Activated naive CD4-positive, alpha-beta T cell treated with anti-CD3 and anti-CD28 coated beads for 36 hours (primary cell): ENCODE results near the gene LCK. TPM values are rescaled to one million over a fixed set of nuclear protein-coding genes. Genes with fewer than 3 reads are reported as not detected.

ENCODE experiments used
- CTCF ChIA-PET: fragments of 350-600 bp; sonication (Branson Sonifier 250); formaldehyde crosslinking; loops from one replicate; lab custom pipeline; 2021; ENCODE audit warnings: antibody characterized with exemption; lab: Charles Lee
- DNase-seq: peaks from one replicate; pipeline ENCODE4 v3.0.0-alpha.2; 2020
- H3K27ac Mint-ChIP-seq: one replicate; pipeline ENCODE4 v1.8.0; 2021; ENCODE audit warnings: mild to moderate bottlenecking, mixed read lengths
- H3K27me3 Mint-ChIP-seq: one replicate; pipeline ENCODE4 v1.8.0; 2021; ENCODE audit warnings: low read depth, mixed read lengths
- H3K36me3 Mint-ChIP-seq: one replicate; pipeline ENCODE4 v1.8.0; 2021; ENCODE audit warnings: low read depth, mixed read lengths
- H3K4me1 Mint-ChIP-seq: one replicate; pipeline ENCODE4 v1.8.0; 2021; ENCODE audit warnings: low read depth, mixed read lengths
- H3K4me3 Mint-ChIP-seq: one replicate; pipeline ENCODE4 v1.8.0; 2021; ENCODE audit warnings: mild to moderate bottlenecking, moderate library complexity, mixed read lengths
- H3K9me3 Mint-ChIP-seq: one replicate; pipeline ENCODE4 v1.8.0; 2021; ENCODE audit warnings: mixed read lengths
- intact Hi-C: fragments of 100-400 bp; cut with micrococcal nuclease; formaldehyde crosslinking; loops from one replicate; pipeline ENCODE4 v1.15.1; 2023
- total RNA-seq, 2 experiments: library from RNA; stranded (reverse); gene quantifications; one replicate each; pipeline ENCODE4 v1.2.3, GENCODE V29; 2021

Gene LCK
- total RNA-seq, 2 experiments from 2014 or later = 156 to 164 TPM

DNA sequence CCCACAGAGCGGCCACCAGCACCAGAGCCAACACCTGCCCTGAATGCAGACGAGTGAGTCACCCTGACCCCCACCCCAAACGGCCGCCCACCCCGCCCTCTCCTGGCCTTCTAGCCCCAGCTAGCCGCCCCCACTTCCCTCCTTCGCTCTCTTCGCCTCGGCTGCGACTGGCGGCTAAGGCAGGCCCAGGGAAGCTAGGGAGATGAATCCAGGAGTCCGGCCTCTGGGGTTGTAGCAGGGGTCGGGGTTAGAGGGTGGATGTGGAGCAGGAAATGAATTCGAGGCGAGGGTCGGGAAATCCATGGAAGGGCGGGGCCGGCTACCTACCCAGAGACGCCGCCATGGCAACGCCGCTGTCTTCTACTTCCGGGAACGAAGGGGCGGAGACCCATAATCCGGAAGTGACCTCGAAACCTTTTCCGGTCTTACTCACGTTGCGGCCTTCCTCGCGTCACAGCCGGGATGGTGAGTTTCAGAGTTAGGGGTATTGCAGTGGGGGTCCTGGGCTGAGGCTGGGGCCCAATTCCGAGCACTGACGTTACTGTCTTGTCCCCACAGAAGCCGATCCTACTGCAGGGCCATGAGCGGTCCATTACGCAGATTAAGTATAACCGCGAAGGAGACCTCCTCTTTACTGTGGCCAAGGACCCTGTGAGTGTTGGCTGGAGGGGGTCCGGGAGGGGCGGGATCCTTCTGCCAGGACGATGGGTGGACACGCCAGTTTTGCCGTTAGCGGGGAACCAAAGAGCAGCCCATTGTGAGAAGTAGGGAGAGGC lies 28.9 kb upstream of the LCK start, which contains the start of the genes EIF3I and TMEM234:
TSS of gene EIF3I (plus strand) at position 428 of the 776 bp plus-strand sequence. CDS start at position 463, 35 bp downstream.
TSS of gene TMEM234 (minus strand) at position 374 of the 776 bp plus-strand sequence. CDS start at position 343, 31 bp downstream.
- peaks cover 35% of the 10 kb centered on the region for H3K4me1 Mint-ChIP-seq
- H3K36me3 Mint-ChIP-seq = peaks cover 14% of the 10 kb centered on the region
- H3K27me3 Mint-ChIP-seq = no peaks in the 10 kb centered on the region
- intact Hi-C loops = loop anchor here (1.0 to 5.0 kb wide), 6 partner anchors 19 to 130 kb away; partner anchors contain the start of genes CCDC28B and TXLNA
- H3K9me3 Mint-ChIP-seq = no peaks in the 10 kb centered on the region
- DNase-seq = peak; percentile 96
- H3K4me3 Mint-ChIP-seq = peak within 1 kb of the TSS; percentile 95
- peak within 1 kb of the TSS; percentile 97 for H3K27ac Mint-ChIP-seq
- CTCF ChIA-PET = interaction anchor here (1.8 to 1.9 kb wide), 2 partner anchors 26 to 28 kb away, joined by 5 to 8 read pairs; partner anchors contain the start of gene LCK

DNA sequence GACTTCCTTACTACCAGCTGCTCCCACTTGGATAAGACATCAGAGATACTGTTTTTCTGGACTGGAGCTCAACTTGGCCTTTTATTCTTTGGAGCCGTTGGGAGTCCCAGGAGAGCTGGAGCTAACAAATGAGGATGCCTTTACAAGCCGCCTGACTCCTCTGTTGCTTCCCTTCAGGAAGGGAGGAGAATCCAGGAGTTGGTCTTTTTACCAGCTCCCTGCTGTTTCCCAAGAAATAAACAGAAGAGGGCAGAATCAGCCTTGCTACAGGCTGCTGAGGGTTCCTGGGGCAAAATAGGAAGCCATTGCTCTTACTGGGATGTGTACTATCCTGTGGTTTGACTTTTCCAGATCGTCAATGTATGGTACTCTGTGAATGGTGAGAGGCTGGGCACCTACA lies 27.4 kb upstream of the LCK start:
- H3K4me1 Mint-ChIP-seq = peaks cover 38% of the 10 kb centered on the region
- peak overlapping the region; percentile 95 for H3K4me3 Mint-ChIP-seq
- CTCF ChIA-PET = interaction anchor here (0.6 to 1.9 kb wide), 10 partner anchors 8 to 728 kb away, joined by 3 to 8 read pairs (median 4); partner anchors contain the start of gene LCK
- H3K27me3 Mint-ChIP-seq = no peaks in the 10 kb centered on the region
- peak overlapping the region; percentile 97 for H3K27ac Mint-ChIP-seq
- no peaks in the 10 kb centered on the region for H3K9me3 Mint-ChIP-seq
- DNase-seq = no peak
- intact Hi-C loops = loop anchor here (2.0 to 5.0 kb wide), 3 partner anchors 23 to 129 kb away; partner anchors contain the start of gene CCDC28B
- peaks cover 27% of the 10 kb centered on the region for H3K36me3 Mint-ChIP-seq

GRCh38 chr1:32224285-32224684 lies 26.8 kb upstream of the LCK start:
- Mint-ChIP-seq H3K36me3 (peaks cover 33% of the 10 kb centered on the region), H3K4me3 (peak overlapping the region; percentile 49), H3K9me3 (no peaks in the 10 kb centered on the region), H3K4me1 (peaks cover 38% of the 10 kb centered on the region), H3K27me3 (no peaks in the 10 kb centered on the region), H3K27ac (peak overlapping the region; percentile 46)
- CTCF ChIA-PET = interaction anchor here (1.0 to 1.8 kb wide), 5 partner anchors 9 to 26 kb away, joined by 4 to 6 read pairs (median 5); partner anchors contain the start of gene LCK
- intact Hi-C loops = loop anchor here (5.0 kb wide), 1 partner anchor 128 kb away; no protein-coding TSS in a partner anchor
- DNase-seq = no peak

GRCh38 chr1:32228771-32229170 lies 22.3 kb upstream of the LCK start:
- H3K9me3 Mint-ChIP-seq = no peaks in the 10 kb centered on the region
- DNase-seq = no peak
- H3K27me3 Mint-ChIP-seq = no peaks in the 10 kb centered on the region
- H3K4me1 Mint-ChIP-seq = peaks cover 19% of the 10 kb centered on the region
- no peak overlapping the region for H3K27ac Mint-ChIP-seq
- CTCF ChIA-PET = interaction anchor here (0.6 to 3.9 kb wide), 4 partner anchors 8 to 23 kb away, joined by 3 to 16 read pairs (median 8); partner anchors contain the start of gene IQCC
- no peak overlapping the region for H3K4me3 Mint-ChIP-seq
- H3K36me3 Mint-ChIP-seq = peaks cover 39% of the 10 kb centered on the region
- intact Hi-C loops = no loop called here

GRCh38 chr1:32231843-32232432 lies 19.1 kb upstream of the LCK start:
- Mint-ChIP-seq H3K4me3 (no peak overlapping the region), H3K36me3 (peaks cover 28% of the 10 kb centered on the region), H3K4me1 (peaks cover 4% of the 10 kb centered on the region), H3K9me3 (no peaks in the 10 kb centered on the region), H3K27ac (no peak overlapping the region), H3K27me3 (no peaks in the 10 kb centered on the region)
- CTCF ChIA-PET = no interaction called here
- no peak for DNase-seq
- intact Hi-C loops = no loop called here

DNA sequence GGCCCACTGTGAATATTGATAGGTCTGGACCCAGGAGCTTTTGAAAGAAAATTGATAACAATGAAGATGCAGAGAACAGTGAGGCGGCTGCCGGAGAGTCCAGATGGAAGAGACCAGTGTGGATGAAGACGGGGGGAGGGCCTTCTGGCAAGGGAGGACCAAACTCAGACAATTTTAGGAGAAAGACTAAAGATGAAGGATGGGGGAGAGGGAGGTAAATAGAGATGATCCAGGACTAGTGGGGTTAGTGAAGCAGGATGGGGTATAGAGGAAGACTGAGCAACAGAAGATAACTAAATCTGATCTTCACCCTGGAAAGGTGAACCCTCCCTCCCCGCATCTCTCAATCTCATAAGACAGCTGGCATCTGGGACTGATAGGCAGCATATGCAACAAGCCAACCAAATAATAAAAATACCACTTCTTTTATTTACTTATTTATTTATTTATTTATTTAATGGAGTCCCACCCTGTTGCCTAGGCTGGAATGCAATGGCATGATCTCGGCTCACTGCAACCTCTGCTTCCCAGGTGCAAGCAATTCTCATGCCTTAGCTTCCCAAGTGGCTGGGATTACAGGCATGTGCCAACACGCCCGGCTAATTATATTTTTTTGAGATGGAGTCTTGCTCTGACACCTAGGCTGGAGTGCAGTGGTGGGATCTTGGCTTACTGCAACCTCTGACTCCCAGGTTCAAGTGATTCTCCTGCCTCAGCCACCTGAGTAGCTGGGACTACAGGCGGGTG lies 18.3 kb upstream of the LCK start:
- no peaks in the 10 kb centered on the region for H3K4me1 Mint-ChIP-seq
- CTCF ChIA-PET = interaction anchor here (0.8 to 0.9 kb wide), 2 partner anchors 17 to 162 kb away, joined by 3 read pairs; partner anchors contain the start of gene BSDC1
- no peaks in the 10 kb centered on the region for H3K9me3 Mint-ChIP-seq
- no peak for DNase-seq
- H3K27me3 Mint-ChIP-seq = no peaks in the 10 kb centered on the region
- peaks cover 24% of the 10 kb centered on the region for H3K36me3 Mint-ChIP-seq
- intact Hi-C loops = no loop called here
- H3K27ac Mint-ChIP-seq = no peak overlapping the region
- H3K4me3 Mint-ChIP-seq = no peak overlapping the region

GRCh38 chr1:32234792-32235191 lies 16.3 kb upstream of the LCK start:
- peaks cover 8% of the 10 kb centered on the region for H3K36me3 Mint-ChIP-seq
- no peaks in the 10 kb centered on the region for H3K4me1 Mint-ChIP-seq
- CTCF ChIA-PET = interaction anchor here (1.1 to 2.0 kb wide), 3 partner anchors 14 to 179 kb away, joined by 3 to 4 read pairs (median 4); no protein-coding TSS in a partner anchor
- intact Hi-C loops = no loop called here
- H3K9me3 Mint-ChIP-seq = no peaks in the 10 kb centered on the region
- no peak for DNase-seq
- no peak overlapping the region for H3K27ac Mint-ChIP-seq
- no peaks in the 10 kb centered on the region for H3K27me3 Mint-ChIP-seq
- H3K4me3 Mint-ChIP-seq = no peak overlapping the region

DNA sequence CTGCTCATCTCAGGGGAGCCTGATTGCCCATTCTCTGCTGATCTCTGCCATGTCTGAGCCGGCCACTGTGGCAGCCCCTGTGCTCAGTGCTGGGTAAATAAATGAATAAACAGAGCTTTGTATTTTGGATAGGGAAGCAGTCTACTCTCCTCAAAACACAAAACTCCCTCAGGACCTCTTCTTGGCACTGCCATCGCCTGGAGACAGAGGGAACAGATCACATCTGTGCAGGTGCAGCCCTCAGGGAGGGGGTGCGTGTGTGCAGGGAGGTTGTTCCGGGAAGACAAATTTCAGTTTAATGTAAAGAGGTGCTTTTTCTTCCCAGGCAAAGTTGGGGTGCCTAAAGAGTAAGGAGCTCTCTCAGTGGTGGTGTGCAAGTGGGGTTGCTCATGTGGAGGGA lies 11.7 kb upstream of the LCK start:
- CTCF ChIA-PET = interaction anchor here (0.6 to 2.6 kb wide), 6 partner anchors 11 to 169 kb away, joined by 3 to 26 read pairs (median 6); partner anchors contain the start of gene LCK
- peak overlapping the region; percentile 82 for H3K4me3 Mint-ChIP-seq
- no peaks in the 10 kb centered on the region for H3K9me3 Mint-ChIP-seq
- peaks cover 23% of the 10 kb centered on the region for H3K4me1 Mint-ChIP-seq
- no peaks in the 10 kb centered on the region for H3K27me3 Mint-ChIP-seq
- DNase-seq = no peak
- peaks cover 2% of the 10 kb centered on the region for H3K36me3 Mint-ChIP-seq
- intact Hi-C loops = no loop called here
- no peak overlapping the region for H3K27ac Mint-ChIP-seq

DNA sequence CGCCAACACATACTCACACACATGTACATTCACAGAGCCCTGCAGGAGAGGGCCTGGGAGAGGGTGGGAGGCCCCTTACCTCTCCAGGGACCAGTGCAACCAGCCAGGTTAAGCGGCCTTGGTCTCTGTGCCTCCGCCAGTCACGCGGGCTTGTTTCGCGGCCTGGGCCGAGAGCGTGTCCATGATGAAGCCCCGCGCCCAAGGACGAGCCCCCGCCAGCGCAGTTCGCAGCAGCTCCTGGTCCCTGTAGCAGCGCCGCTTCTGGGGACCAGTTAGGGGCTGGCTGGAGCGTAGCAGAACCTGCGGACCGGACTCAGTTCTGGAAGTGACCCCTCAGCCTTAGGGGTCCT lies 11.3 kb upstream of the LCK start:
- H3K27ac Mint-ChIP-seq = no peak overlapping the region
- H3K36me3 Mint-ChIP-seq = peaks cover under 1% of the 10 kb centered on the region
- H3K4me3 Mint-ChIP-seq = peak overlapping the region; percentile 82
- CTCF ChIA-PET = interaction anchor here (0.6 to 2.6 kb wide), 5 partner anchors 10 to 168 kb away, joined by 3 to 26 read pairs (median 9); partner anchors contain the start of gene LCK
- DNase-seq = no peak
- H3K4me1 Mint-ChIP-seq = peaks cover 23% of the 10 kb centered on the region
- intact Hi-C loops = loop anchor here (1.0 kb wide), 1 partner anchor 9 kb away; no protein-coding TSS in a partner anchor
- H3K9me3 Mint-ChIP-seq = no peaks in the 10 kb centered on the region
- no peaks in the 10 kb centered on the region for H3K27me3 Mint-ChIP-seq

GRCh38 chr1:32240140-32240951 lies 10.7 kb upstream of the LCK start:
- Mint-ChIP-seq H3K4me3 (peak overlapping the region; percentile 82), H3K4me1 (peaks cover 23% of the 10 kb centered on the region), H3K27me3 (no peaks in the 10 kb centered on the region), H3K9me3 (no peaks in the 10 kb centered on the region), H3K27ac (peak overlapping the region; percentile 50), H3K36me3 (no peaks in the 10 kb centered on the region)
- intact Hi-C loops = loop anchor here (1.0 kb wide), 1 partner anchor 8 kb away; no protein-coding TSS in a partner anchor
- CTCF ChIA-PET = interaction anchor here (0.7 to 2.6 kb wide), 12 partner anchors 10 to 168 kb away, joined by 3 to 26 read pairs (median 3); partner anchors contain the start of gene LCK
- peak; percentile 72 for DNase-seq
